HuH-7.5 (cell line): ENCODE measurements around the gene GPC5.

Experiments
- DNase-seq: peaks from one replicate; pipeline ENCODE4 v3.0.0; 2011; ENCODE audit warnings: low spot score

Gene GPC5

GRCh38 chr13:91540158-91540736 is 141.8 kb downstream of the GPC5 start:
- no peak for DNase-seq

GRCh38 chr13:91544723-91545122 is 146.3 kb downstream of the GPC5 start:
- no peak for DNase-seq

GRCh38 chr13:91546900-91547299 is 148.5 kb downstream of the GPC5 start:
- no peak for DNase-seq

GRCh38 chr13:91553584-91553983 is 155.2 kb downstream of the GPC5 start:
- no peak for DNase-seq

GRCh38 chr13:91554101-91554500 is 155.7 kb downstream of the GPC5 start:
- DNase-seq, result no peak

- no peak for DNase-seq
Observed at GRCh38 chr13:91557328-91558090, 159.1 kb downstream of the GPC5 start.

- DNase-seq, result no peak
Observed at GRCh38 chr13:91563799-91564198, 165.4 kb downstream of the GPC5 start.

GRCh38 chr13:91564396-91564795 is 166.0 kb downstream of the GPC5 start:
- DNase-seq, result no peak

- DNase-seq, result no peak
Observed at GRCh38 chr13:91565296-91565695, 166.9 kb downstream of the GPC5 start.

GRCh38 chr13:91567485-91568207 is 169.2 kb downstream of the GPC5 start:
- DNase-seq, result no peak

GRCh38 chr13:91571681-91572080 is 173.3 kb downstream of the GPC5 start:
- DNase-seq, result no peak

- DNase-seq, result no peak
Observed at GRCh38 chr13:91572439-91572838, 174.0 kb downstream of the GPC5 start.

GRCh38 chr13:91572944-91573598 is 174.7 kb downstream of the GPC5 start:
- no peak for DNase-seq

GRCh38 chr13:91574766-91575165 is 176.3 kb downstream of the GPC5 start:
- DNase-seq, result no peak

GRCh38 chr13:91576590-91576989 is 178.2 kb downstream of the GPC5 start:
- DNase-seq, result no peak

GRCh38 chr13:91579320-91579719 is 180.9 kb downstream of the GPC5 start:
- no peak for DNase-seq

- no peak for DNase-seq
Observed at GRCh38 chr13:91580749-91581148, 182.3 kb downstream of the GPC5 start.

- DNase-seq, result no peak
Observed at GRCh38 chr13:91586609-91587008, 188.2 kb downstream of the GPC5 start.

GRCh38 chr13:91588541-91588940 is 190.1 kb downstream of the GPC5 start:
- DNase-seq, result no peak

- no peak for DNase-seq
Observed at GRCh38 chr13:91592056-91593014, 193.9 kb downstream of the GPC5 start.

- DNase-seq, result no peak
Observed at GRCh38 chr13:91593456-91593855, 195.0 kb downstream of the GPC5 start.

- no peak for DNase-seq
Observed at GRCh38 chr13:91594061-91594460, 195.6 kb downstream of the GPC5 start.
